ENCODE measurements around the gene P2RX3.
"Not testable (repeated sequence)": the region's sequence is repeated elsewhere in the genome, so short reads cannot be mapped to it uniquely, and the experiment has no call there.

Gene P2RX3

DNA sequence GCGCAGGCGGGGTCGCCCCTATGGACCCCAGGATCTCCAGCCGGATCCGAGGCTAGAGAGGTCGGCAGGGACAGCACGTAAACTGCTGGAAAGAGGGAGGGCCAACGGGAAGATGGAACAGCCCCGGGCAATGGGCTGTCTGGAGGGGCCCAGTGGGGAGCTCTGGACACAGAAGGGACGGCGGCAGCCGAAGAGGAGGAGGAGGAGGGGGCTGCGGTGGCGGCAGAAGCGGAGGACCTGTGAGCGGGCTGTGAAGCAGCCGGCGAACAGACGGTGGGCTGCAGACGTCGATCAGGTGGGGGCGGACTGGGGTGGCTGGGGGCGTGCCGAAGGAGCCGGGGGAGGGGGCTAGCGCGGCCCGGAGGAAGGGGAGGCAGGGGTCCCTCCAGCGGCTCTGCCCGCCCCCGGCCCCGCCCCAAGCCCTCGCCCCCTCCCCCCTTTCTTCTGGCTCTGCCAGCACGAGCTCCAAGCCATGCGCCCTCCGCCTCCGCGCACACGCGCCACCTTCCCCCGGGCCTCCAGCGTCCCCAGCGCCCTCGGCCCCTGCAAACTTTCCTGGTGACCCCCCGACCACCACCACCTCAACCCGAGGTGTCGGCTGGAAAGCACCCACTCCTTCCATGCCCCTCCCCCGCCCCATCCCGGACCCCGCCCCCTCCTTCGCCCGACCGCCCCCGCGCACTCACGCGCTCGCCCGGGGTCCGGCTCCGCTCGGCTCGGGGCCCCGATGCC lies 13.8 kb upstream of the P2RX3 start:
- H3K9me3 ChIP-seq (ENCODE audit: low read length), result no peaks in the 10 kb centered on the region
- H3K27me3 ChIP-seq (ENCODE audit: insufficient read depth, low read length), result no peaks in the 10 kb centered on the region
- H3K4me1 ChIP-seq (ENCODE audit: insufficient read depth, low read length), result peaks cover 43% of the 10 kb centered on the region
- peaks cover 56% of the 10 kb centered on the region for H3K36me3 ChIP-seq (ENCODE audit: insufficient read depth, low read length)
- H2AFZ ChIP-seq (ENCODE audit: low read depth, low read length), result peak overlapping the region; percentile 12
- H3K4me3 ChIP-seq (ENCODE audit: low read length), result peak overlapping the region; percentile 71

DNA sequence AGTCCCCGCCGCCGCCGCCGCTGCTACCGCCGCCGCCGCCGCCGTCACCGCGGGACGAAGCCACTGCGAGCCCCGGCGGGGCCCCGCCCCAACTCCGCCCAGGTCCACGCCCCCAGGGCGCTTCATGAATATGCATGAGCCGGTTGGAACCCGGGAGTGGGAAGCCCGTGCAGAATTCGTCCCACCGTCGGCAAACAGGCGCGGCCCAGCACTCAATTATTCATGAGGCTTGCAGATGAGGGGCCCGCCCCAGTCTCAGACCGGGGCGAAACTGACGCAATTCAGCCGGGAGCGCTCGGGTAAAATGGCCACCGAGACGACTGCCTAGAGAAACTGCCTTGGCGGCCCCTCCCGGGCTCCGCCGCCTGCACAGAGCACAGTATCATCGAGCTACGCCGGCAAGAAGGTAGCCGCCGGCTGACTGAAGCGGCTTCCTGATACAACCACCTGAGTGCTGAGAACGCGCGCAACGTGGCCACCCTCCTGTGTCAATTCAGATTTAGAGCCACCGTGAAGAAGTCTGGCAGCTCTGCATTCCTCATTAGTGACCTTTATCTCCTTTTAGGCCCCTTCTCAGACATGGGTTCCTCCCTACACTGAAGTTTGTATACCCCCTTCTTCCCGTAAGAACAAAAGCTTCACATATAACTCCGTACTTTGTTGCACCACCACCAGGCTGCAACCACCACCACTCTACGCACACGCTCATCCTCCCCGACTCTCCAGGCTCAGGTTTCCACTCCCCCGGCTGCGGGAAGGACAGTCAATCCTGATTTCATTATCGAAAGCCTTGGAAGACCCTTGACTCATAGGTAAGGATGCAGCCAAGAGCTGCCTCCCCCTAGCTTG lies 13.0 kb upstream of the P2RX3 start, which contains the start of gene TNKS1BP1:
TNKS1BP1 (minus strand) TSS at position 67 of the 849 bp plus-strand sequence. CDS start 3,067 bp downstream, outside the sequence.
- Histone ChIP-seq H3K4me3 (ENCODE audit: low read length) (peak within 1 kb of the TSS; percentile 71), H3K4me1 (ENCODE audit: insufficient read depth, low read length) (peaks cover 43% of the 10 kb centered on the region), H3K36me3 (ENCODE audit: insufficient read depth, low read length) (peaks cover 59% of the 10 kb centered on the region), H3K27me3 (ENCODE audit: insufficient read depth, low read length) (no peaks in the 10 kb centered on the region), H3K9me3 (ENCODE audit: low read length) (no peaks in the 10 kb centered on the region), H2AFZ (ENCODE audit: low read depth, low read length) (peak within 1 kb of the TSS; percentile 31)

DNA sequence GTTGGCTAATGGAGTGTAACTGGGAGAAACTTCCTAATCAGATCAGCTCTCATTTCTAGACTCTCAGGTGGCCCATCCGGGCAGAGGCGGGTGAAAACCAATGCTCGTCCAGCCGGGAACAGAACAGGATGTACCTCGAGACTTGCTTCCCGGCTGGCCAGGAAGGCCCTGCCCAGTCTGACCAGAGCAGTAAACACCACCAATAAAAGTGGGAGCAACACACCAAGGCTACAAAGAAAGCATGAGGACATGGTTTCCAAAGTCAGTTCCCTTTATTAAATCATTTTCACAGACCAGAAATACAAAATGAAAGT lies 12.5 kb upstream of the P2RX3 start:
- Histone ChIP-seq H3K4me3 (ENCODE audit: low read length) (peak overlapping the region; percentile 71), H3K4me1 (ENCODE audit: insufficient read depth, low read length) (peaks cover 43% of the 10 kb centered on the region), H3K27me3 (ENCODE audit: insufficient read depth, low read length) (no peaks in the 10 kb centered on the region), H3K9me3 (ENCODE audit: low read length) (no peaks in the 10 kb centered on the region), H2AFZ (ENCODE audit: low read depth, low read length) (peak overlapping the region; percentile 31), H3K36me3 (ENCODE audit: insufficient read depth, low read length) (peaks cover 59% of the 10 kb centered on the region)

DNA sequence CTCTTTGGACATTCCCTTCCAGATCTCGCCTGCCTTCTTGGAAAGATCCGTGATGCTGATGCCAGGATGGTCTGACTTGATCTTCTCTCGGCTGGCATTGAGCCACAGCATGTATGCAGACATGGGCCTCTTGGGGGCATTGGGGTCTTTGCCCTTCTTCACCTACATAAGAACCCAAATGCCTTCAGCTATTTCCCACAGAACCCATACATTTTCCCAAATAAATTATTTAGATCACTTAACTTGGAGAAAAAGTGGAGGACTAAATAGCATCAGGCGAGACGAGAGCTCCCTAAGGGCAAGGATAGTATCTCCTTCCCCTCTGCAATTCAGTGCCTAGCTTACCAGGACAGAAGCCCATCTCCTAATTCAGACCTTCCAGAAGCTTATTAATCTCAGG lies 10.4 kb upstream of the P2RX3 start:
- H3K36me3 ChIP-seq (ENCODE audit: insufficient read depth, low read length), result peaks cover 71% of the 10 kb centered on the region
- no peaks in the 10 kb centered on the region for H3K9me3 ChIP-seq (ENCODE audit: low read length)
- no peak overlapping the region for H2AFZ ChIP-seq (ENCODE audit: low read depth, low read length)
- no peaks in the 10 kb centered on the region for H3K27me3 ChIP-seq (ENCODE audit: insufficient read depth, low read length)
- peaks cover 32% of the 10 kb centered on the region for H3K4me1 ChIP-seq (ENCODE audit: insufficient read depth, low read length)
- H3K4me3 ChIP-seq (ENCODE audit: low read length), result no peak overlapping the region

DNA sequence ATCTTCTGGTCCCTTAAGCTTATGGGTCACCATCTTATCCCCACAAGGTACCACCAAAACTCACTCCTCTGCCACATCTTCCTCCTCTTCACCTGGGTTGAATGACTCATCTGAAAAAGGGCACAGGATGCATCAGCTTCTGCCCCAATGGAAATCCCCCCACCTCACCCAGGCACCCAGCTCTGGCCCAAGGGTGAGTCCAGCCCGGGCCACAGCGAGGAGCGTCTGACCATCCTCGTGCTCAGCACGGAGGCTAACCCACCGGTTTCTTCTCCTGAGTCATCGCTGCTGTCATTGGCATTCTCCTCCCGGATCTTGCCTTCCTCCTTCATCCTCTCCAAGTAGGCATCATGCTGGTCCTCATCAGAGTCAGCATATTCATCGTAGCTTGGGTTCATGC lies 8.1 kb upstream of the P2RX3 start:
- Histone ChIP-seq H2AFZ (ENCODE audit: low read depth, low read length) (no peak overlapping the region), H3K9me3 (ENCODE audit: low read length) (no peaks in the 10 kb centered on the region), H3K27me3 (ENCODE audit: insufficient read depth, low read length) (no peaks in the 10 kb centered on the region), H3K4me1 (ENCODE audit: insufficient read depth, low read length) (peaks cover 32% of the 10 kb centered on the region), H3K4me3 (ENCODE audit: low read length) (no peak overlapping the region), H3K36me3 (ENCODE audit: insufficient read depth, low read length) (peaks cover 92% of the 10 kb centered on the region)

DNA sequence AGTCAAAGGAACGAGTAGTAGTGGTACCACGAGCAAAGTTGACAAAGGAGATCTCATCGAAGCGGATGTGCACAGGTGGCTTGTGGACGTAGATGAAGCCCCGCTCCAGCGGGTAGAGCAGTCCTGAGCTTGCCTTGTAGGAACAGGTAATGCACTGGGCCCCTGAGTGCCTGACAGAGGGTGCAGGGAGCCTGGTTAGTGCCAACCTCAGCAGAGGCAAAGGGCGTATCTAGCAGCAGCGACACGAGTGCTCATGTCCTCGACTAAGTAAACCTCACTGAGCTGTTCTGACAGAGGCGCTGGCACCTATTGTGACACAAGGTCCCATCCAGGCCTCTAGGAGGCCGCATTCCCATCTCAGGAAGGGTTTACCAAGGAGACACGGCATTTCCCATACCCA lies 6.4 kb upstream of the P2RX3 start:
- Histone ChIP-seq H3K4me3 (ENCODE audit: low read length) (no peak overlapping the region), H3K36me3 (ENCODE audit: insufficient read depth, low read length) (peaks cover 81% of the 10 kb centered on the region), H3K9me3 (ENCODE audit: low read length) (no peaks in the 10 kb centered on the region), H3K27me3 (ENCODE audit: insufficient read depth, low read length) (no peaks in the 10 kb centered on the region), H2AFZ (ENCODE audit: low read depth, low read length) (no peak overlapping the region), H3K4me1 (ENCODE audit: insufficient read depth, low read length) (peaks cover 24% of the 10 kb centered on the region)

DNA sequence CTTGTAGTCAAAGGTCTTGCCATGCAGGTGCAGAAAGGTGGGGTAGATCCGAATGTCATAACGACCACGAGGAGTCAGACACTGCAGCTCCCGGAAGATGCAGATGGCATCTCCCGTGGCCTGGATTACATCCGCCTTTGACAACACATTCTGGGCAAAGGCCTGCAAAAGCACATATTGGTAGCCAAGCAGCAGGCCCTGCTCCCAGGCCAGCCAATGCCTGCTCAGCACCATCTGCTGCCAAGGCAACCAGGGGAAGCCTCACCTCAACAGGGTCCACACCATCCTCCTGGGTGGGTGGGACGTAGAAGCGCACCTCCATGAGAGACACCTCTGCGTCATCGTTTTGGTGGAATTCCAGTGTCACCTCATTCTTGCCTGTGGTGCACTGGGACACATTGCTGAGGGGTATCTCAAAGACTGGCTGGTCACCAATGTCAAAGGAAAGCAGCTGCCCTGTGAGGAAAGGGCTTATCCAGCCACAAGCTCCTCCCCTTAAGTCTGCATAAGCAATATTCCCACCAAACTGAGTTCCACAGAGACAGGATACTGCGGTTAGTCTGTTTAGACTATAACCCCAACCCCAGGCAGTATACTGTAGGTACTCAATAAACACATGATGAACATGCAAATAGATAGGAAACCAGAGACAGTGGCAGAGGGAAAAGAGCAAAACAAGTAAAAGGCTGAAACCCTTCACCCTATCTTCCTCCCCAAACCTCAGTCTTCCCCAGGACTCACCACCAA lies 5.3 kb upstream of the P2RX3 start:
- Histone ChIP-seq H2AFZ (ENCODE audit: low read depth, low read length) (no peak overlapping the region), H3K36me3 (ENCODE audit: insufficient read depth, low read length) (peaks cover 69% of the 10 kb centered on the region), H3K4me3 (ENCODE audit: low read length) (no peak overlapping the region), H3K27me3 (ENCODE audit: insufficient read depth, low read length) (no peaks in the 10 kb centered on the region), H3K9me3 (ENCODE audit: low read length) (no peaks in the 10 kb centered on the region), H3K4me1 (ENCODE audit: insufficient read depth, low read length) (peaks cover 22% of the 10 kb centered on the region)

DNA sequence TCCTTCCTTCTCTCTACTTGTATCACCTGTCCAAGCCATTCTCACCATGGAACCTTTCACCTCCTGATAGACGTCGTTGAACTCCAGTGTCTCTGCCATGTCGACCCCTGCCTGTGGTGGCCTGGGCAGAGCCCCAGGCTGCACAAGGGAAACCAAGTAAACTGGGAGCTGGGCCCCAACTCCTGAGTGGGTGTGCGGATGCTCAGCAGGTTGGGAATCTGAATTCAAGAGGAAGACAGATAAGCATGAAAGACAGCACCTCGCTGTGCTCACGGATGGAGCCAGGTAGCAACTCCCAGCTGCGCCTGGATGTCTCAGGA lies 3.2 kb upstream of the P2RX3 start:
- Histone ChIP-seq H3K9me3 (ENCODE audit: low read length) (no peaks in the 10 kb centered on the region), H3K36me3 (ENCODE audit: insufficient read depth, low read length) (peaks cover 48% of the 10 kb centered on the region), H3K27me3 (ENCODE audit: insufficient read depth, low read length) (no peaks in the 10 kb centered on the region), H3K4me3 (ENCODE audit: low read length) (peak overlapping the region; percentile 93), H2AFZ (ENCODE audit: low read depth, low read length) (no peak overlapping the region), H3K4me1 (ENCODE audit: insufficient read depth, low read length) (peaks cover 41% of the 10 kb centered on the region)

DNA sequence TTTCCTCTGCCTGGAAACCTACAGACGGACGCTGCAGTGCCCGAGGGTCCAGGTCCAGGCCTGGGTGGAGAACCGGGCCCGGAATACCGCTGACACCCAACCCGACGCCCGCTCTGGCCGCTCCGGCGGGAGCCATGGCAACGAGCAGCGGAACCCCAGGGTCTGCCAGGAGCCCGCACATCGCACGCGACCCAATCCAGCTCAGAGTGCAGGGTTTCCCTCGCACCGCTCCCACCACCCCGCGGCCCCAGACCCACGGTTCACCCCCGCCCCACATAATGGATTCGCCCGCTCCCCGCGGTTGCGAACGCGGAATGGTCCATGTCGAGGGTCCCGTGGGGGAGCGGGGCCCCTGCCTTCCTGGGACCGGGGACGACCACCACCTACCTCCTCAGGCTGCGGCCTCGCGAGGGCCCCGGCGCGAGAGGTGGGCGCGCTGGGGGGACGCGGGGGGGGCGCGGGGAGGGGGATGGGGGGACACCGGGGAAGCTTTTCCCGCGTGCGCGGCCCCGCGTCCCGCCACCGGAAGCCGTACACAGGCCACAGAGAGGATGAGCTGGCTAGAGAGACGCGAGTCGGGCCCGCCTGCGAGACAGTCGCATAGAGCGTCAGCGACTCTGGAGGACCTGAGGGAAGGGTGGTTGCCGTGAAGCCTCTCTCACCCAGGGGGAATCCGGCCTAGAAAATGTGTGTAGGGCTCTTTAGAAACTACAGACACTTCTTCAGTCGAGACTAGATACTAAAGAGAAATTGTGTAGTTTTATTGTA lies 2.6 kb upstream of the P2RX3 start, which contains the start of gene SSRP1:
SSRP1 (minus strand) TSS at position 550 of the 768 bp plus-strand sequence. CDS start 771 bp downstream, outside the sequence.
- H3K36me3 ChIP-seq (ENCODE audit: insufficient read depth, low read length), result peaks cover 43% of the 10 kb centered on the region
- H3K9me3 ChIP-seq (ENCODE audit: low read length), result no peaks in the 10 kb centered on the region
- peak within 1 kb of the TSS; percentile 93 for H3K4me3 ChIP-seq (ENCODE audit: low read length)
- no peaks in the 10 kb centered on the region for H3K27me3 ChIP-seq (ENCODE audit: insufficient read depth, low read length)
- H3K4me1 ChIP-seq (ENCODE audit: insufficient read depth, low read length), result peaks cover 47% of the 10 kb centered on the region
- H2AFZ ChIP-seq (ENCODE audit: low read depth, low read length), result peak within 1 kb of the TSS; percentile 60

DNA sequence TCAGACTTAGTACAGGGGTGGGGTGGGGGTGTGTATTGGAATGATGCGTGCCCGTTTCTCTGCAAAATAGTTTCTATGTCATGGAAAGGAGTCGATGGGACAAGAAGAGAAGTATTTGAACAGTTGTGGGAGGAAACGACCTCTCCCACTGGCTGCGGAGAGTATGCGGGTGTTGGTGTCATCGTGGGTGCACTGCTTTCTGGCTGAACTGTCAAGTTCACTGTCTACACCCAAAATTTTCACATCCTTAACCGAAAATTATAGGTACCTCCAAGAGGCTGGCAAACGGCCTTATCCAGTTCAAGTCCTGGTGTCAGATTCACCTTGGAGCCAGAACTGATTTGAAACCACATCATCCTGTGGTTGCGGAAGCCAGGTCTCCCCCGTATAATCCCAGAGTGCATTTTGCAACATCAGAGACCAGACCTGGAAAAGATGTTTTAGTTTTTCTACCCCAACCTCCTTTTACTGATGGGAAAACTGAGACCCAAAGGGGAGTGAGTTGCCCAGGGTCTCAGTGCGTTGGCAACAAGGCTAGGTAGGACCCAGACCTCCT lies 2.0 kb upstream of the P2RX3 start:
- Histone ChIP-seq H3K4me1 (ENCODE audit: insufficient read depth, low read length) (peaks cover 49% of the 10 kb centered on the region), H2AFZ (ENCODE audit: low read depth, low read length) (peak overlapping the region; percentile 60), H3K36me3 (ENCODE audit: insufficient read depth, low read length) (peaks cover 36% of the 10 kb centered on the region), H3K27me3 (ENCODE audit: insufficient read depth, low read length) (no peaks in the 10 kb centered on the region), H3K4me3 (ENCODE audit: low read length) (peak overlapping the region; percentile 93), H3K9me3 (ENCODE audit: low read length) (no peaks in the 10 kb centered on the region)

DNA sequence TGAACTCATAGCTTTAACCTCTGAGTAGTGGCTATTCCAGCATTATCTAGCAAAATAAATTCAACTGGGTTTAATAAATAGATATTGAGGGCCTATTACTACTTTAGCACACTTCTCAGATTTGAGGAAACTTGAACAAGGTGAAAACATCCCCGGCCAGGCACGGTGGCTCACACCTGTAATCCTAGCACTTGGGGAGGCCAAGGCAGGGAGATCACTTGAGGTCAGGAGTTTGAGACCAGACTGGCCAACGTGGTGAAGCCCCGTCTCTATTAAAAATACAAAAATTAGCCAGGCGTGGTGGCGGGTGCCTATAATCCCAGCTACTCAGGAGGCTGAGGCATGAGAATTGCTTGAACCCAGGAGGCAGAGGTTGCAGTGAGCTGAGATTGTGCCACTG lies 1.3 kb upstream of the P2RX3 start:
- H2AFZ ChIP-seq (ENCODE audit: low read depth, low read length); H3K9me3 ChIP-seq (ENCODE audit: low read length); H3K4me3 ChIP-seq (ENCODE audit: low read length); H3K27me3 ChIP-seq (ENCODE audit: insufficient read depth, low read length): not testable (repeated sequence)
- Histone ChIP-seq H3K36me3 (ENCODE audit: insufficient read depth, low read length) (peaks cover 30% of the 10 kb centered on the region), H3K4me1 (ENCODE audit: insufficient read depth, low read length) (peaks cover 49% of the 10 kb centered on the region)

DNA sequence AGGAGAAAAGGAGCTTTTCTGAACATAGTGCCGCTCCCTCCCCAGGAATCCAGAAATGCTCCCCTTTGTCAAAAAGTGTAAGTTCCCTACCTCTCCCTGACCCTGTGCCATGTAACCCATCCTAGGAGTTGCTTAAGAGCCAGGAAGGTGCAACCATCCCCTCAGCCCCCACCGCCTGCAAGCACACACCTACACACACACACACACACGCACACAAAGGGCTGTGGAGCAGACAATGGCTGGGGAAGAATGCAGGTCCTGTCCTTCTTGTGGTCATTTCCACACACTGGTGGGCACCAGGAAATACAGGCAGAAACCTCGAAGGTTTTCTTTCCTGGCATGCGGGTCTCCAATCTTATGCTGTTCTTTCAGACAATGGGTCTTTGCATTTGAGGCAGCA lies 1.2 kb downstream of the P2RX3 start:
- Histone ChIP-seq H3K9me3 (ENCODE audit: low read length) (no peaks in the 10 kb centered on the region), H3K4me1 (ENCODE audit: insufficient read depth, low read length) (peaks cover 53% of the 10 kb centered on the region), H2AFZ (ENCODE audit: low read depth, low read length) (no peak overlapping the region), H3K36me3 (ENCODE audit: insufficient read depth, low read length) (peaks cover 5% of the 10 kb centered on the region), H3K27me3 (ENCODE audit: insufficient read depth, low read length) (no peaks in the 10 kb centered on the region), H3K4me3 (ENCODE audit: low read length) (no peak overlapping the region)

Data from neuron (in vitro differentiated cells).